ENCODE data around the gene MAGEB17. TPM values are rescaled to one million over a fixed set of nuclear protein-coding genes. Genes with fewer than 3 reads are reported as not detected.

MAGEB17 gene
- total and polyA plus RNA-seq, 7 donors = 0.04 to 0.66 (median 0.60) TPM; not detected in 4

GRCh38 chrX:16202943-16203342 is 35.7 kb downstream of the MAGEB17 start:
- Histone ChIP-seq H3K27me3 (no peaks in the 10 kb centered on the region), H3K36me3 (no peaks in the 10 kb centered on the region), H3K9me3 (no peaks in the 10 kb centered on the region), H3K4me3 (no peak overlapping the region), H3K27ac (no peak overlapping the region), H3K4me1 (no peaks in the 10 kb centered on the region)
- DNase-seq = no peak
- intact Hi-C loops (cut with DNase I) = no loop called here
- WGBS, 2 donors = 14 to 60% methylated on average over 4 of the region's 4 CpGs
- TF ChIP-seq POLR2A (IDR thresholded peaks at IDR 0.05) (no peak), POLR2AphosphoS5 (IDR thresholded peaks at IDR 0.05) (no peak), CTCF (IDR thresholded peaks at IDR 0.05) (no peak), EP300 (IDR thresholded peaks at IDR 0.05) (no peak)

- Histone ChIP-seq H3K27ac (no peak overlapping the region), H3K27me3 (no peaks in the 10 kb centered on the region), H3K9me3 (no peaks in the 10 kb centered on the region), H3K4me1 (no peaks in the 10 kb centered on the region), H3K4me3 (no peak overlapping the region), H3K36me3 (no peaks in the 10 kb centered on the region)
- no peak for TF ChIP-seq POLR2AphosphoS5 (IDR thresholded peaks at IDR 0.05)
- no peak for TF ChIP-seq CTCF (IDR thresholded peaks at IDR 0.05)
- TF ChIP-seq POLR2A (IDR thresholded peaks at IDR 0.05) = no peak
- TF ChIP-seq EP300 (IDR thresholded peaks at IDR 0.05) = no peak
- 47 to 80% methylated on average over 3 of the region's 3 CpGs for WGBS, 2 donors
- DNase-seq = no peak
- intact Hi-C loops (cut with DNase I) = no loop called here
These were observed 37.3 kb downstream of the MAGEB17 start for GRCh38 chrX:16204538-16204937.

GRCh38 chrX:16205840-16206239 is 38.6 kb downstream of the MAGEB17 start:
- Histone ChIP-seq H3K36me3 (no peaks in the 10 kb centered on the region), H3K27ac (no peak overlapping the region), H3K4me3 (no peak overlapping the region), H3K9me3 (no peaks in the 10 kb centered on the region), H3K4me1 (no peaks in the 10 kb centered on the region), H3K27me3 (no peaks in the 10 kb centered on the region)
- intact Hi-C loops (cut with DNase I) = no loop called here
- TF ChIP-seq POLR2AphosphoS5 (IDR thresholded peaks at IDR 0.05) = no peak
- TF ChIP-seq EP300 (IDR thresholded peaks at IDR 0.05) = no peak
- TF ChIP-seq POLR2A (IDR thresholded peaks at IDR 0.05) = no peak
- no peak for TF ChIP-seq CTCF (IDR thresholded peaks at IDR 0.05)
- WGBS, 2 donors = 80 to 85% methylated on average over 3 of the region's 3 CpGs
- DNase-seq = no peak

GRCh38 chrX:16207634-16208033 is 40.4 kb downstream of the MAGEB17 start:
- no peaks in the 10 kb centered on the region for H3K4me1 ChIP-seq
- intact Hi-C loops (cut with DNase I) = no loop called here
- no peaks in the 10 kb centered on the region for H3K36me3 ChIP-seq
- no peak overlapping the region for H3K27ac ChIP-seq
- no peaks in the 10 kb centered on the region for H3K9me3 ChIP-seq
- no peak for DNase-seq
- WGBS, 2 donors = 17 to 72% methylated on average over 1 of the region's 1 CpG
- no peak overlapping the region for H3K4me3 ChIP-seq
- H3K27me3 ChIP-seq = no peaks in the 10 kb centered on the region
- no peak for TF ChIP-seq POLR2AphosphoS5 (IDR thresholded peaks at IDR 0.05)
- TF ChIP-seq POLR2A (IDR thresholded peaks at IDR 0.05) = no peak
- TF ChIP-seq EP300 (IDR thresholded peaks at IDR 0.05) = no peak
- TF ChIP-seq CTCF (IDR thresholded peaks at IDR 0.05) = no peak

GRCh38 chrX:16208601-16209000 is 41.3 kb downstream of the MAGEB17 start:
- H3K4me1 ChIP-seq = no peaks in the 10 kb centered on the region
- no peak overlapping the region for H3K4me3 ChIP-seq
- 88 to 93% methylated on average over 4 of the region's 4 CpGs for WGBS, 2 donors
- no peak for DNase-seq
- no peaks in the 10 kb centered on the region for H3K36me3 ChIP-seq
- intact Hi-C loops (cut with DNase I) = no loop called here
- TF ChIP-seq CTCF (IDR thresholded peaks at IDR 0.05) (no peak), POLR2A (IDR thresholded peaks at IDR 0.05) (no peak), EP300 (IDR thresholded peaks at IDR 0.05) (no peak)
- no peaks in the 10 kb centered on the region for H3K27me3 ChIP-seq
- no peak overlapping the region for H3K27ac ChIP-seq
- H3K9me3 ChIP-seq = no peaks in the 10 kb centered on the region

Data from sigmoid colon (tissue), 7 donors.